B cell (primary cell): ENCODE results near the gene GLT1D1. TPM values are rescaled to one million over a fixed set of nuclear protein-coding genes. Genes with fewer than 3 reads are reported as not detected.

Experiments
- ATAC-seq: fragments of 200-7000 bp; cut with Tn5 transposase; one replicate; pipeline ENCODE4 v1.10.0; 2021; ENCODE audit warnings: low read depth, mild to moderate bottlenecking, moderate number of reproducible peaks, moderate library complexity
- CTCF ChIA-PET: fragments of 350-600 bp; sonication (Branson Sonifier 250); formaldehyde crosslinking; loops from one replicate; lab custom pipeline; 2021; ENCODE audit warnings: antibody characterized with exemption, inconsistent platforms; lab: Charles Lee
- POLR2A ChIA-PET: fragments of 350-600 bp; sonication (Branson Sonifier 250); formaldehyde crosslinking; loops from one replicate; lab custom pipeline; 2021; ENCODE audit warnings: antibody characterized with exemption; lab: Charles Lee
- DNase-seq: peaks from one replicate; pipeline ENCODE4 v3.0.0; 2013
- H2AFZ ChIP-seq: 2 replicates; pipeline ENCODE4 v1.6.1; 2012; ENCODE audit warnings: mild to moderate bottlenecking, low read depth, low read length; ENCODE audit not compliant: insufficient read depth, poor library complexity, severe bottlenecking
- H3K27ac ChIP-seq, 2 donors: 1 replicate in 1 of 2; 2 replicates in 1 of 2; pipeline ENCODE4 v1.5.1; 2012 to 2013; ENCODE audit warnings: low read length in 2 of 2, mild to moderate bottlenecking in 2 of 2, moderate library complexity in 1 of 2
- H3K27me3 ChIP-seq, 4 experiments: fragments of 200-600 bp in 1 of 4; sonication (generic) in 1 of 4; replicated peaks in 1 of 4; 1 replicate in 2 of 4; 2 replicates in 2 of 4; pipeline versions ENCODE4 v1.6.1 to v1.7.0; 2013 to 2016; ENCODE audit warnings: low read length in 3 of 4, mild to moderate bottlenecking in 2 of 4, mixed read lengths in 1 of 4, moderate library complexity in 1 of 4; ENCODE audit not compliant: insufficient read depth in 4 of 4, control insufficient read depth in 3 of 4; ENCODE audit errors: control extremely low read depth in 1 of 4
- H3K36me3 ChIP-seq, 2 experiments: replicated peaks in 1 of 2; 1 replicate in 1 of 2; 2 replicates in 1 of 2; pipeline versions ENCODE4 v1.6.1 to v1.7.1; 2013; ENCODE audit warnings: low read length in 1 of 2; ENCODE audit not compliant: insufficient read depth in 2 of 2, control insufficient read depth in 1 of 2; ENCODE audit errors: control extremely low read depth in 1 of 2, extremely low read depth in 1 of 2
- H3K4me1 ChIP-seq, 2 donors: fragments of 200-600 bp in 1 of 2; sonication (generic) in 1 of 2; 1 replicate in 1 of 2; 2 replicates in 1 of 2; pipeline versions ENCODE4 v1.5.1 to v1.6.1; 2013 to 2017; ENCODE audit warnings: low read length in 2 of 2; ENCODE audit not compliant: control insufficient read depth in 2 of 2, insufficient read depth in 2 of 2
- H3K4me2 ChIP-seq: replicated peaks from 2 replicates; pipeline ENCODE3; 2012; ENCODE audit warnings: mild to moderate bottlenecking, low read depth, low read length; ENCODE audit not compliant: poor library complexity, severe bottlenecking
- H3K4me3 ChIP-seq, 5 experiments: fragments of 200-600 bp in 1 of 5; sonication (generic) in 1 of 5; 1 replicate in 3 of 5; 2 replicates in 2 of 5; pipeline versions ENCODE4 v1.5.1 to v1.7.0; 2011 to 2016; ENCODE audit warnings: low read length in 4 of 5, mild to moderate bottlenecking in 4 of 5, low read depth in 2 of 5, control low read depth in 1 of 5, moderate library complexity in 1 of 5; ENCODE audit not compliant: insufficient read depth in 1 of 5; ENCODE audit errors: control extremely low read depth in 1 of 5, extremely low read depth in 1 of 5
- H3K79me2 ChIP-seq: fragments of 200-600 bp; sonication (generic); one replicate; pipeline ENCODE4 v1.6.0; 2016; ENCODE audit warnings: low read length; ENCODE audit not compliant: control insufficient read depth, insufficient read depth
- H3K9ac ChIP-seq: fragments of 200-600 bp; sonication (generic); 2 replicates; pipeline ENCODE4 v1.6.1; 2017; ENCODE audit warnings: mild to moderate bottlenecking, low read length, moderate library complexity
- H3K9me3 ChIP-seq, 3 donors: one replicate each; pipeline versions ENCODE4 v1.6.1 to v1.7.1; 2013; ENCODE audit warnings: low read length in 2 of 3; ENCODE audit not compliant: control insufficient read depth in 2 of 3, insufficient read depth in 1 of 3; ENCODE audit errors: control extremely low read depth in 1 of 3
- H4K20me1 ChIP-seq: 2 replicates; pipeline ENCODE4 v1.6.0; 2012; ENCODE audit warnings: mild to moderate bottlenecking, low read length; ENCODE audit not compliant: insufficient read depth, control insufficient read depth, poor library complexity, severe bottlenecking
- H3K27ac Mint-ChIP-seq: one replicate; pipeline ENCODE4 v1.8.0; 2021; ENCODE audit warnings: mixed read lengths
- H3K27me3 Mint-ChIP-seq: one replicate; pipeline ENCODE4 v1.8.0; 2021; ENCODE audit warnings: mixed read lengths
- H3K4me1 Mint-ChIP-seq: one replicate; pipeline ENCODE4 v1.8.0; 2021; ENCODE audit warnings: mixed read lengths
- H3K4me3 Mint-ChIP-seq: one replicate; pipeline ENCODE4 v1.8.0; 2021; ENCODE audit warnings: mixed read lengths
- H3K9me3 Mint-ChIP-seq: one replicate; pipeline ENCODE4 v1.8.0; 2022; ENCODE audit warnings: mixed read lengths; ENCODE audit not compliant: insufficient read depth
- CTCF ChIP-seq: fragments of 200-600 bp; IDR thresholded peaks from one replicate; pipeline ENCODE4 v1.8.0; 2022; ENCODE audit warnings: antibody characterized with exemption, mild to moderate bottlenecking
- EZH2 ChIP-seq: IDR thresholded peaks from 2 replicates; pipeline ENCODE4 v1.6.1; 2012; ENCODE audit warnings: borderline replicate concordance, low read depth, mild to moderate bottlenecking, moderate library complexity, low read length; ENCODE audit not compliant: insufficient read depth, poor library complexity, severe bottlenecking
- WGBS: methylation state at CpG from one replicate; pipeline ENCODE4 v1.1.5; 2013; ENCODE audit warnings: missing lambda C conversion rate; ENCODE audit not compliant: insufficient coverage; 5-methylcytosine and 5-hydroxymethylcytosine counted together
- intact Hi-C: fragments of 100-400 bp; cut with micrococcal nuclease; formaldehyde crosslinking; loops from one replicate; pipeline ENCODE4 v1.10.0; 2022
- polyA plus RNA-seq: library from polyadenylated mRNA; depleted of rRNA; stranded (reverse); fragments of >200 nt; gene quantifications from 2 replicates; pipeline ENCODE4 v1.2.3, GENCODE V29; 2012
- total RNA-seq, 2 donors: library from RNA; stranded (reverse); fragments of 120-200 nt in 1 of 2; gene quantifications; 1 replicate in 1 of 2; 2 replicates in 1 of 2; pipeline versions ENCODE4 v1.2.3 to v1.2.4, GENCODE V29; 2013 to 2022

Gene GLT1D1
- total and polyA plus RNA-seq, 2 donors (not counting 1 experiment from before 2014, with no cell fraction given): 0.22 to 0.49 TPM

GRCh38 chr12:128933926-128934325 is 80.6 kb downstream of the GLT1D1 start:
- Histone ChIP-seq H2AFZ (no peak overlapping the region), H3K36me3 (no peaks in the 10 kb centered on the region), H4K20me1 (no peaks in the 10 kb centered on the region), H3K4me1 (no peaks in the 10 kb centered on the region), H3K4me2 (no peak overlapping the region), H3K9ac (no peak overlapping the region), H3K27ac (no peak overlapping the region), H3K4me3 (no peak overlapping the region), H3K27me3 (no peaks in the 10 kb centered on the region), H3K9me3 (peaks cover 0 to 4% (median 0%) of the 10 kb centered on the region in 3 donors), H3K79me2 (no peaks in the 10 kb centered on the region)
- Mint-ChIP-seq H3K9me3 (peaks cover 4% of the 10 kb centered on the region), H3K27ac (no peak overlapping the region), H3K4me1 (no peaks in the 10 kb centered on the region), H3K4me3 (no peak overlapping the region), H3K27me3 (peaks cover 4% of the 10 kb centered on the region)
- 90% methylated on average over 3 of the region's 7 CpGs for WGBS
- no peak for TF ChIP-seq CTCF
- no peak for TF ChIP-seq EZH2
- DNase-seq (no peak), ATAC-seq (no peak)
- ChIA-PET POLR2A (interaction anchor here (0.7 kb wide), 1 partner anchor 27 kb away, joined by 6 read pairs; no protein-coding TSS in a partner anchor), CTCF (interaction anchor here (1.1 kb wide), 1 partner anchor 27 kb away, joined by 3 read pairs; no protein-coding TSS in a partner anchor)
- intact Hi-C loops: no loop called here

GRCh38 chr12:128938886-128939285 is 85.6 kb downstream of the GLT1D1 start:
- no peak overlapping the region for H3K27ac ChIP-seq
- Mint-ChIP-seq H3K4me3 (no peak overlapping the region), H3K27ac (no peak overlapping the region), H3K4me1 (no peaks in the 10 kb centered on the region), H3K27me3 (peaks cover 4% of the 10 kb centered on the region), H3K9me3 (peaks cover 4% of the 10 kb centered on the region)
- ChIA-PET CTCF (no interaction called here), POLR2A (no interaction called here)
- H3K27me3 ChIP-seq: no peaks in the 10 kb centered on the region
- no peaks in the 10 kb centered on the region for H3K4me1 ChIP-seq
- no peak overlapping the region for H3K4me3 ChIP-seq
- H3K79me2 ChIP-seq: no peaks in the 10 kb centered on the region
- H3K4me2 ChIP-seq: no peak overlapping the region
- ATAC-seq (no peak), DNase-seq (no peak)
- no peaks in the 10 kb centered on the region for H3K9me3 ChIP-seq
- intact Hi-C loops: no loop called here
- no peaks in the 10 kb centered on the region for H4K20me1 ChIP-seq
- TF ChIP-seq EZH2 (no peak), CTCF (no peak)
- no peaks in the 10 kb centered on the region for H3K36me3 ChIP-seq
- H2AFZ ChIP-seq: no peak overlapping the region
- no peak overlapping the region for H3K9ac ChIP-seq
- 97% methylated on average over 5 of the region's 5 CpGs for WGBS
